ENCODE measurements around the gene STMN3.

The STMN3 gene

DNA sequence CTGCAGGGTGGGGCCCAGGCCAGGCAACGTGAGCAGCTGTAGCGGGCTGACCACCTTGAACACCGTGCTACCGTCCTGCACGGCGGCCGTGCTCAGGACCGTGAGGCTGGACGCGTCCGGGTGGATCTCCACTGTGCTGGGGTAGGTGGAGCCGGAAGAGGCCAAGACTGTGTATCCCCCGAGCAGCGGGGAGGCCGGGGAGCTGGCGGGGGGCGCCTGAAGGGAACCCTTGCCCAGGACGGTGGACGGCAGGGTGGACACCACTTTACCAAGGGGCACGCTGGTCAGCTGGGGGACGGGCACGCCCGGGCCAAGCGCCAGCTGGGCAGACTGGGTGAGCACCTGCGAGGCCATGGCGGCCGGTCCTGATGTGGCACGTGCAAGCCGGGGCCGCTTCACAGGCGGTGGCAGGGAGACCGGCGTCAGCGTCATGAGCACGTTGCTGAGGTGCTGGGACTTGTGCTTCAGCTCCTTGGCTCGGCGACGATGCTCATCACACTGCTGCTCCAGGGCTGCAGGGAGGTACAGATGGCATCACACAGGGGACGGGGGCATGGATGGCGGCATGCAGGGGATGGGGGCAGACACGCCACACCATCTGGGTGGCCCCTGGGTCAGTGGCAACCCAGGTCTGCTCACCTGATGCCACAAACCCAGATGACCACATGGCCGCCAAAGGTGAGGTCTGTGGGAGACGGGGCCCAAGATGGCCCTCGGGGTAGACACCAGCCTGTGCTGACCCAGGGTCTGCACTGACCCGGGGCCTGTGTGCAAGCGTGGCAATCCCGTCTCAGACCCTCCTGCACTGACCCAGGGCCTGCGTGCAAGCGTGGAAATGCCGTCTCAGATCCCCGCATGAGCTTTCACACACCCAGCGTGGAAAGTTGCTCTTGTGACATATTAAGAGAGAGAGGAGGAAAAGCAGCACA lies 62.7 kb downstream of the STMN3 start:
- DNase-seq (ENCODE audit: low spot score) (no peak), FAIRE-seq (peak; percentile 23)
